Urinary bladder (tissue), 4 donors: Measurements from ENCODE around the gene FNDC3A. TPM values are rescaled to one million over a fixed set of nuclear protein-coding genes. Genes with fewer than 3 reads are reported as not detected.

Experiments
- DNase-seq: peaks from one replicate; pipeline ENCODE4 v3.0.0-alpha.2; 2015; ENCODE audit errors: extremely low spot score
- H3K27ac ChIP-seq: one replicate; pipeline ENCODE4 v1.5.1; 2013; ENCODE audit warnings: low read depth, mild to moderate bottlenecking, moderate library complexity
- H3K36me3 ChIP-seq: one replicate; pipeline ENCODE4 v1.6.1; 2013; ENCODE audit warnings: mild to moderate bottlenecking, moderate library complexity; ENCODE audit not compliant: insufficient read depth
- H3K4me1 ChIP-seq: one replicate; pipeline ENCODE4 v1.6.1; 2013; ENCODE audit warnings: mild to moderate bottlenecking, moderate library complexity; ENCODE audit not compliant: insufficient read depth
- H3K4me3 ChIP-seq: one replicate; pipeline ENCODE4 v1.5.1; 2013; ENCODE audit warnings: low read depth, low read length
- WGBS: extraction: QIAGEN DNeasy Blood & Tissue Kit; methylation state at CpG from one replicate; pipeline ENCODE4 v1.1.7; 2013; 5-methylcytosine and 5-hydroxymethylcytosine counted together
- polyA plus RNA-seq: library from polyadenylated mRNA; stranded (reverse); fragments of 200-250 nt; gene quantifications from one replicate; pipeline ENCODE4 v1.2.3, GENCODE V29; 2013
- small RNA-seq: library from RNA; depleted of rRNA; stranded (forward); fragments of <200 nt; gene quantifications from one replicate; pipeline ENCODE3, GENCODE V24; 2014
- total RNA-seq: library from RNA; depleted of rRNA; stranded (reverse); fragments of >200 nt; gene quantifications from one replicate; pipeline ENCODE4 v1.2.3, GENCODE V29; 2014
- donor health status: healthy with polysubstance abuse.
- donor health status: healthy.

Gene FNDC3A
- total and polyA plus RNA-seq, 2 donors: 25.4 to 109 TPM

DNA sequence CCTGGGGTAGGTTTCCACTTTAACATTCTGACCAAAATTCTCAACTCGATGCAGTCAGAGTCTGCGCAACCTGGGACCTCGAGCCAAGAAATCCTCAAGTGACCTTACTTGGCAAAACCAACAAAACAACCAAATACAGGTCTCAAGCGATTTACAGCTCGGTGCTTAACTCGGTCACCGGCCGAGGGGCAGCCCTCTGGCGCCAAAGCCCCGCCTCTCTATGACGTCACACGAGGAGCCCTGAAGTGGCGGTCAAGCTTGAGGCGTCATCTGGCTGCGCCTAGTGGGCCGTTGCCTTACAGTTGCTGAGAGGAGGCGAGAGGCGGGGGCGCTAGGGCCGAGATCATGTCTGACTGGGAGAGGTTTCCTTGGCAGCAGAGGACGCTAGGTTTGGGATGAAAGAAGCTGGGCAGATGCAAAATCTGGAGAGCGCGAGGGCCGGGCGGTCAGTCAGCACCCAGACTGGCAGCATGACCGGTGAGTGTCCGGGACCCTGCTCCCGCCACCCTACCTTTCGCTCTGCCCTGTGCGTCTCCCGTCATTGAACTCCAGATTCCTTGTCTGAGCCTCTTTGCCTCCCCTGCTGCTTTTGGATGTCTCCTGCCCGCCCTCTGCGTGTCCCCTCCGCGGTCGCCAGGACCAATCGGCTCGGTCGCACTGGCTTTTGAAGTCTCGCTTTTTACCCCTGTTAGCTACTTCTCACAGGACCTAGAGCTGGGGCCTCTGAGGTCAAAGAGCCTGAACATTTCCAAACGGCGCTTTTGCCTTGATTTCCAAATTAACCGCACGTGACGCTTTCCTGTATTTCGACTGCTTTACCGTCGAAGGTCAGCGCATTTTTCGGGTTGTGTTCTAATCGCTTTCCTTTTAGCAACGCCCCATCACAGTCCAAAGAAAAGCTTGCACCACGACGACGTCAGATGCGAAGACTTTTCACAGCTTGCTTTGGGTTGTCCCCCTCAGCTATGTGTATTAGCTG is 272.2 kb downstream of the FNDC3A start, which contains the start of gene CDADC1:
CDADC1 (plus strand) TSS at position 283 of the 979 bp plus-strand sequence; CDS start at position 396, 113 bp downstream.
- no peaks in the 10 kb centered on the region for H3K36me3 ChIP-seq
- WGBS: under 1% methylated on average over 56 of the region's 56 CpGs
- H3K4me1 ChIP-seq: no peaks in the 10 kb centered on the region
- H3K4me3 ChIP-seq: peak within 1 kb of the TSS; percentile 70
- peak; percentile 92 for DNase-seq
- peak within 1 kb of the TSS; percentile 85 for H3K27ac ChIP-seq

DNA sequence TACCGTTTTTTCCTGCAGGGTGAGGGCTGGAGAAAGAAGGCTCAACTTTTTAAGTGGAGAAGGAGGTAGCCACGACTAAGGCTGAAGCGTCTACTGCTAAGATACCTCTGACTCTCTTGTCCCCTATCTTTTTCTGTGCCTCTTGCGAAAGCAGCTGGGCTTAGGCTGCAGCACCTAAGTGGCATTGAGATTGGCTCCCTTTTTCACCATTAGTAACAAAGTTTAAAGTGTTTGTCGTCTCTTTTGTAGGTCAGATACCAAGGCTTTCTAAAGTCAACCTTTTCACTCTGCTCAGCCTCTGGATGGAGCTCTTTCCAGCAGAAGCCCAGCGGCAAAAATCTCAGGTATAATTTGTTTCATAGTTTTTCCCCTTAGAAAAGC is 272.9 kb downstream of the FNDC3A start:
- 8% methylated on average over 6 of the region's 6 CpGs for WGBS
- H3K27ac ChIP-seq: no peak overlapping the region
- H3K4me1 ChIP-seq: no peaks in the 10 kb centered on the region
- peak overlapping the region; percentile 70 for H3K4me3 ChIP-seq
- DNase-seq: no peak
- H3K36me3 ChIP-seq: no peaks in the 10 kb centered on the region

DNA sequence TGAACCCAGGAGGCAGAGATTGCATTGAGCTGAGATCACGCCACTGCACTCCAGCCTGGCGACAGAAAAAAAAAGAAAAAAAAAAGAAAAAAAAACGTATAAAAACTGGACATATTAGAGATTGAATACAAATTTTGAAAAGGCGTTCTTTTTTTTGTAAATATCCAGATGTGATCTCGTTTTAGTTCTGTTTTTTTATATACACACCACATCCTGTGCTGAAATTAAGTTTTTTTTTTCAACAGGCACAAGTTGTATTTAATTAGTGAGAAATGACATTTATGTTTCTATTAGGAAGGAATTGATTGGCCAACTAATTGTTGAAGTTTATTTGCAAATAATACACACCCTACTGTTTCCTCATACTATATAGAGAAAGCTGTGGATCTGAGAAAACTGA is 275.6 kb downstream of the FNDC3A start:
- Histone ChIP-seq H3K4me3 (no peak overlapping the region), H3K4me1 (no peaks in the 10 kb centered on the region), H3K27ac (no peak overlapping the region), H3K36me3 (no peaks in the 10 kb centered on the region)
- WGBS: 82% methylated on average over 5 of the region's 5 CpGs
- DNase-seq: no peak

DNA sequence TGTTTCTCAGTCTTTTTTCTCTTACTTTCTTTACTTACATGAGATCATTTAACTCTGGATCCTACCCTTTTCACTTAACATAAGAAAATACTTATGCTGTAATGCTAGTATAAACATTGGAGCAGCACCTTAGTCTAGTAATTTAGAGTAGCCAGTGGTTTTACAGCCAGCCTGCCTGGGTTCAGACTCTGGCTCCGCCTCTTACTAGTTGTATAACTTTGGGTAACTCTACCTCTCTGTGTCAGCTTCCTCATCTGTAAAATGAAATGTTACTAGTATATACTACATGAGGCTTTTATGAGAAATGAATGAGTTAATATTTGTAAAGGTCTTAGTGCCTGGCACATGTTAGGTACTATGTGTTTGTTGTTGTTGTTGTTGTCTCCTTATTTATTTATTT is 277.6 kb downstream of the FNDC3A start:
- H3K36me3 ChIP-seq: no peaks in the 10 kb centered on the region

DNA sequence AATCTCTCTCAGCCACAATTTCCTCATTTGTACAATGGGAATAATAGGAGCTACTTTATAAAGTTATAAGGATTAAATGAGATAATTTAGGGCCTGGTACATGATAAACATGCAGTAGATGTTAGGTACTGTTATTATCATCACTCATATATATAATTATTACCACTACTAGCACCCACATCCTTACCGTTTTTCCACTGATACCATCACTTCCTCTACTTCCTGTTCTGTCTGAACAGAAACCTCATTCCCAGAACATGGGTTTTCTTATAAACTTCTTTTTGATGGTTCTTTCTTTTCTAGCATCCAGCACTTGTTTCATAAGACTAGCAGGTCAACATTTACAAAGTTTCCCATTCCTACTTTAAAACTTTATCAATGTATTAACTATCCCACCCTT is 278.3 kb downstream of the FNDC3A start:
- H3K4me1 ChIP-seq: no peaks in the 10 kb centered on the region
- H3K36me3 ChIP-seq: no peaks in the 10 kb centered on the region
- no peak overlapping the region for H3K4me3 ChIP-seq
- WGBS: 57% methylated on average over 1 of the region's 1 CpG
- no peak overlapping the region for H3K27ac ChIP-seq
- DNase-seq: no peak

More for the DNA sequence above, 277.6 kb downstream of the FNDC3A start:
- Histone ChIP-seq H3K27ac (no peak overlapping the region), H3K4me3 (no peak overlapping the region), H3K4me1 (no peaks in the 10 kb centered on the region)
- 97% methylated on average over 1 of the region's 1 CpG for WGBS
- no peak for DNase-seq

DNA sequence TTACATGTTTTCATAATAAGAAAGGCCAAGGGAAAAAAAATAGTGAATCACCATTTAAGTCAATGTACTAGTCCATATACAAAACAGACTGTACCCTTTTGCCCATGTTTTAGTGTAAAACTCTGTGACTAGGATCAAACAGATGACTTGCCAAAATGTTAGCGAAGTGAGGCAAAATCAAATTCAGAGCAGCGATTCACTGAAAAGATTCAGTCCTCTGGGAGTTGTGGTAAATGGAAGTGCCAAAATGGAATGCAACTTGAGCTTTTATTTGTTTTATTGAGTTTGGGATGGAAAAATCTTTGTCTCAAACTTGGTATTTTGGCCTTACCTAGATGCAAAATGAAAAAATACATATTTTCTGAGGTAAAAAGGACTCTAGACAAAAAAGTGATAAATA is 281.1 kb downstream of the FNDC3A start:
- H3K4me1 ChIP-seq: no peaks in the 10 kb centered on the region
- DNase-seq: no peak
- no peaks in the 10 kb centered on the region for H3K36me3 ChIP-seq
- no peak overlapping the region for H3K4me3 ChIP-seq
- H3K27ac ChIP-seq: no peak overlapping the region
- WGBS: 95% methylated on average over 2 of the region's 2 CpGs

GRCh38 chr13:49258089-49258796 is 282.5 kb downstream of the FNDC3A start:
- WGBS: 83% methylated on average over 3 of the region's 3 CpGs

More at GRCh38 chr13:49258089-49258796, 282.5 kb downstream of the FNDC3A start:
- Histone ChIP-seq H3K4me1 (no peaks in the 10 kb centered on the region), H3K36me3 (no peaks in the 10 kb centered on the region), H3K27ac (peak overlapping the region; percentile 56), H3K4me3 (peak overlapping the region; percentile 17)
- no peak for DNase-seq

Small RNA genes within 50 kb of the gene (small RNA-seq; reads per million reads assigned to genes)
- not detected for gene COX7CP1
- not detected for gene RNU6-60P
- not detected for gene RNY3P2

Other genes starting within 250 kb of the FNDC3A start
- not detected for gene MLNR, start 244.4 kb downstream of the FNDC3A start, total RNA-seq
- not detected for gene MLNR, start 244.4 kb downstream of the FNDC3A start, polyA plus RNA-seq